ENCODE results near the gene TIMM22. TPM values are rescaled to one million over a fixed set of nuclear protein-coding genes. Genes with fewer than 3 reads are reported as not detected.

TIMM22 gene
- total RNA-seq, 6 donors from 2014 or later, result 6.3 to 13.5 (median 8.9) TPM

GRCh38 chr17:958712-959451, 38.0 kb upstream of the TIMM22 start:
- H3K27ac ChIP-seq, result no peak overlapping the region
- 91 to 93% methylated on average over 22 to 31 of the region's 31 CpGs for WGBS, 2 donors
- DNase-seq, result peak in 1 of 2 donors; percentile 70
- H3K4me1 ChIP-seq, result peaks cover 0 to 3% (median 0%) of the 10 kb centered on the region in 4 donors
- H3K27me3 ChIP-seq, result no peaks in the 10 kb centered on the region
- no peak overlapping the region for H3K4me3 ChIP-seq
- no peaks in the 10 kb centered on the region for H3K9me3 ChIP-seq
- no peaks in the 10 kb centered on the region for H3K36me3 ChIP-seq
- TF ChIP-seq POLR2AphosphoS5 (IDR thresholded peaks at IDR 0.05) (no peak), EP300 (IDR thresholded peaks at IDR 0.05) (no peak), CTCF (IDR thresholded peaks at IDR 0.05) (no peak)
- no peak for ATAC-seq (ENCODE audit: low FRiP score in 2 of 2)

DNA sequence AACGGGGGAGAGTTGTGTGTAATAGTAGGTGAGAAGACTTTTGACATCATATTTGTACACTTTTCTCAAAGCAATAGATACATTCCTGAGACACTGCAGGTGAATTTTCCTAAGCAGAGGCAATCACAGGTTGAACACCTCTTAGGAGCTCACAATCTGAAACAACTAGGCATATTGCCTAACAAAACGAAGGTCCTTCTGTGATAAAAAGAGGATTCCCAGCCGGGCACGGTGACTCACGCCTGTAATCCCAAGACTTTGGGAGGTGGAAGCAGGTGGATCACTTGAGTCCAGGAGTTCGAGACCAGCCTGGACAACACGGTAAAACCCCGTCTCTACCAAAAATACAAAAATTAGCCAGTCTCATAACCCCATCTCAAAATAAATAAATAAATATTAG, 34.8 kb upstream of the TIMM22 start:
- Histone ChIP-seq H3K27ac (no peak overlapping the region), H3K4me3 (no peak overlapping the region), H3K27me3 (no peaks in the 10 kb centered on the region), H3K4me1 (no peaks in the 10 kb centered on the region), H3K9me3 (no peaks in the 10 kb centered on the region), H3K36me3 (no peaks in the 10 kb centered on the region)
- 79 to 89% methylated on average over 8 of the region's 8 CpGs for WGBS, 2 donors
- DNase-seq (no peak), ATAC-seq (ENCODE audit: low FRiP score in 2 of 2) (no peak)
- TF ChIP-seq POLR2A (IDR thresholded peaks at IDR 0.05) (no peak), POLR2AphosphoS5 (IDR thresholded peaks at IDR 0.05) (no peak), CTCF (IDR thresholded peaks at IDR 0.05) (no peak), EP300 (IDR thresholded peaks at IDR 0.05) (no peak)

DNA sequence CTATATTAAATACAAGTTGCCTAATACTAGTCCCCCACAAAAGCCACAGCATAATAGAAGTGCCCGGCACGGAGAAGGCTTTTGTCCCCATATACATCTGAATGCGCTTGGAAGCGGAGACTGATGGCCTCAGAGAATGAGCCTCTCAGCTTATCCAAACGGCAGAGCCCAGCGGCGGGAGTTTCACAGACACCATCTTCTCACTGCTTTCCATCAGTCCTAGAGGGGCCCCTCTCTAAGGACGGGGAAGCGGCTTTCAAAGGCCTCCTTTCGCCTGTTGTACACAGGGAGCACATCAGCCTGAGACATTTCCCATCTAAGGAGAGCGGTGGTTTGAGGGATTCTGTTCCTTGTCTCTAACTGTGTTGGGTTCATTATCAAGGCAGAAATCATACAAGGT, 34.3 kb upstream of the TIMM22 start:
- Histone ChIP-seq H3K27me3 (no peaks in the 10 kb centered on the region), H3K9me3 (no peaks in the 10 kb centered on the region), H3K4me1 (no peaks in the 10 kb centered on the region), H3K27ac (no peak overlapping the region), H3K4me3 (no peak overlapping the region), H3K36me3 (no peaks in the 10 kb centered on the region)
- no peak for DNase-seq
- 82 to 85% methylated on average over 11 of the region's 11 CpGs for WGBS, 2 donors
- no peak for ATAC-seq (ENCODE audit: low FRiP score in 2 of 2)
- no peak for TF ChIP-seq CTCF (IDR thresholded peaks at IDR 0.05)
- no peak for TF ChIP-seq EP300 (IDR thresholded peaks at IDR 0.05)
- TF ChIP-seq POLR2A (IDR thresholded peaks at IDR 0.05), result no peak
- no peak for TF ChIP-seq POLR2AphosphoS5 (IDR thresholded peaks at IDR 0.05)

DNA sequence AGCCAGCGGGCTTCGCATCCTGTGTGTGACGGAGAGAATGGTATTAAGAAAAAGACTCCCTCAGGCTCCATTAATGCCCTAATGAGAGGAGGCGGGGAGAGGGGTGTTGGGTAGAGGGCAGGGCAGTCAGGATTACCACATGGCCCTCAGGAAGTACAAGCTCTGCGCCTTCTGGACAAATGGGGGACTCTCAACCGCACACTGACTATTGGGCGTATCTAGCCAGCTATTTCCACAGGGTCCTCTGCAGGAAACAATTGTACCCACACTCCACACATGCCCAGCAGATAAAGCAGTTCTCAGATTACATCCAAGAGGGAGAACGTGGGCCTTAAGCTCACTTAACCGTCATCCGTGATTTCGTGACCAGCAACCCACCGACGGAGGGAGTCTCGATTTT, 32.1 kb upstream of the TIMM22 start:
- no peak for DNase-seq
- Histone ChIP-seq H3K27me3 (no peaks in the 10 kb centered on the region), H3K4me3 (no peak overlapping the region), H3K9me3 (no peaks in the 10 kb centered on the region), H3K27ac (no peak overlapping the region), H3K36me3 (no peaks in the 10 kb centered on the region), H3K4me1 (peaks cover 0 to 9% (median 2%) of the 10 kb centered on the region in 4 donors)
- no peak for ATAC-seq (ENCODE audit: low FRiP score in 2 of 2)
- TF ChIP-seq POLR2A (IDR thresholded peaks at IDR 0.05) (no peak), POLR2AphosphoS5 (IDR thresholded peaks at IDR 0.05) (no peak), CTCF (IDR thresholded peaks at IDR 0.05) (no peak), EP300 (IDR thresholded peaks at IDR 0.05) (no peak)
- WGBS, 2 donors, result 63 to 64% methylated on average over 14 of the region's 14 CpGs

All from upper lobe of left lung (tissue), 6 donors.